H1 (cell line): ENCODE results near the gene REG3G.

Source experiments
- CEBPB ChIP-seq: IDR thresholded peaks from 2 replicates; pipeline ENCODE4 v1.6.1; 2012; ENCODE audit warnings: low read depth, low read length
- HDAC6 ChIP-seq: IDR thresholded peaks from one replicate; pipeline ENCODE4 v1.7.1; 2012; ENCODE audit warnings: low read depth, mild to moderate bottlenecking, inconsistent platforms, low read length, moderate library complexity
- TF ChIP-seq, protein P1 (sequence below), 3 experiments: IDR thresholded peaks; 1 replicate in 2 of 3; 2 replicates in 1 of 3; pipeline versions ENCODE4 v1.5.1 to v1.6.1; 2011; ENCODE audit warnings: low read length in 3 of 3, mild to moderate bottlenecking in 3 of 3, inconsistent platforms in 2 of 3, low read depth in 1 of 3, moderate library complexity in 1 of 3; ENCODE audit not compliant: insufficient read depth in 1 of 3; ENCODE audit errors: control extremely low read depth in 1 of 3

DNA sequence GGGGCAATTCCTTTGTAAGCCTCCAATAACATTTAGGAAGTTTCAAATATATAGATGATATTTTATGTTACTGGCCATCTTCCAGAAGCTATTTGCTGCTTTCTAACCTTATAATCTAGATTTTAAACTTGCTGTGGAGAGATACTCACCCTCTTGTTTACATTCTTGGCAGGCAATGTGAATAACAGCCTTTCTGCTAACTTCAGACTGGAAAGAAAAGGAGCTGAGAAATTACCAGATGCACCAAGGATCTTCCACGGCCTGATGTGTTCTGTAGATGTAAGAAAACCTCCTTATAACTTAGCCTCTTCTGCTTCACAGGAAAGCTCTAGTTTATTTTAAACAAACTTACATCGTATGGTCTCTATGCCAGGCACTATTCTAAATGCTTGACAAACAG, 45.6 kb downstream of the REG3G start:
- TF ChIP-seq HDAC6 (no peak), CEBPB (no peak)
- TF ChIP-seq, protein P1, sequence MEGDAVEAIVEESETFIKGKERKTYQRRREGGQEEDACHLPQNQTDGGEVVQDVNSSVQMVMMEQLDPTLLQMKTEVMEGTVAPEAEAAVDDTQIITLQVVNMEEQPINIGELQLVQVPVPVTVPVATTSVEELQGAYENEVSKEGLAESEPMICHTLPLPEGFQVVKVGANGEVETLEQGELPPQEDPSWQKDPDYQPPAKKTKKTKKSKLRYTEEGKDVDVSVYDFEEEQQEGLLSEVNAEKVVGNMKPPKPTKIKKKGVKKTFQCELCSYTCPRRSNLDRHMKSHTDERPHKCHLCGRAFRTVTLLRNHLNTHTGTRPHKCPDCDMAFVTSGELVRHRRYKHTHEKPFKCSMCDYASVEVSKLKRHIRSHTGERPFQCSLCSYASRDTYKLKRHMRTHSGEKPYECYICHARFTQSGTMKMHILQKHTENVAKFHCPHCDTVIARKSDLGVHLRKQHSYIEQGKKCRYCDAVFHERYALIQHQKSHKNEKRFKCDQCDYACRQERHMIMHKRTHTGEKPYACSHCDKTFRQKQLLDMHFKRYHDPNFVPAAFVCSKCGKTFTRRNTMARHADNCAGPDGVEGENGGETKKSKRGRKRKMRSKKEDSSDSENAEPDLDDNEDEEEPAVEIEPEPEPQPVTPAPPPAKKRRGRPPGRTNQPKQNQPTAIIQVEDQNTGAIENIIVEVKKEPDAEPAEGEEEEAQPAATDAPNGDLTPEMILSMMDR (IDR thresholded peaks at IDR 0.05; ENCODE audit: control extremely low read depth in 1 of 3, insufficient read depth in 1 of 3, low read depth in 1 of 3, low read length in 3 of 3): no peak
